Pons (tissue), 1 donor: Measurements from ENCODE around the gene ALDH1A1.

Source experiments
- DNase-seq: peaks from one replicate; pipeline ENCODE4 v3.0.0-alpha.2; 2016; ENCODE audit warnings: low spot score

Gene ALDH1A1

DNA sequence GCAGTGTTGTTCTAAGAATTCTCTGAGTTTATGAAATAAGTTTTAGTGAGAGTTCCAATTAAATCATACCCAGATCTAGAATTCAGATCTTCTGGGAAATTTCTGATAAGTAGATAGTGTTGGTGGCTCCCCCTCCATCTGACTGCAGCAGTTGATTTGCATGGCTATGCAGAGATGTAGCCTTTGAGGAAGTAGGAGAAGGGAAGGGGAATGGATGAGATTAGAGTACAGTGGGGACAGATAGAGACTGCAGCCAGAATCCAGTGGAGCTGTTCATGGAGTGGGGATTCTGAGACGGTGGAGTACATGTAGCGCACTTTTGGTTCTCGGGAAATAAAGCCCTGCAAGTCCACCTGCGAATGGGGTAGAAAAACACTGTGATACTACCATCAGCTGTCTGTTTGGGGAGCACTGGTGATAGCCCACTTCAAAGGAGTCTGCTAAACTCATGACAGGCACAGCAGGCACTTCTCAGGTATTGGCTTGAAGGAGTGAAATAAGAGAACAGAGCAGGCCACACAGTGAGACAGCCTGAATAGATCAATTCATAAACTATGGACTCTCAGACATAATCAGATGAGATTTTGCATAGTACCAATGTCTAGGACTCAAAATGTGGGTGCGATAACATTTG lies 96.8 kb downstream of the ALDH1A1 start:
- no peak for DNase-seq

DNA sequence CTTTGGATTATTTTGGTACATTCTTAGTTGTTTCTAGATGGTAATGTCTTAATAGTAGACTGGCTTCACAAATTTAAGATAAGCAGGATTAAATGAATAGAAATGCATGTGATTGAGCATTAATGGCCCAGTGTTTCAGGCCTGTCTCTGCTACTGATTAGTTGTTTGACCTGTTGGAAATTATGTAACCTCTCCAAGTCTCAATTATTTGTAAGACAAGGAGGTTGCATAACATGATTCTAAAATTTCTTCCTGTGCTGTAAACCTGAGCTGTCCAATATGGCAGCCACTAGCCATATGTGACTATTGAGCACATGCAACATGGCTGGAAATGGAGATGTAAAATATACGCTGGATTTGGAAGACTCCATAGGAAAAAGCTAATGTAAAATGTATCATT lies 97.5 kb downstream of the ALDH1A1 start:
- DNase-seq, result no peak
